ENCODE measurements around the gene PCDHGB4. TPM values are rescaled to one million over a fixed set of nuclear protein-coding genes. Genes with fewer than 3 reads are reported as not detected.

PCDHGB4 gene
- total and polyA plus RNA-seq, 2 of the 8 experiments (the other 6 are each of a cell fraction or from before 2014, with no cell fraction given), result 8.0 to 9.1 TPM

GRCh38 chr5:141351591-141351990 is 35.9 kb upstream of the PCDHGB4 start (continued):
- no peak for TF ChIP-seq CHD7 (IDR thresholded peaks at IDR 0.05; ENCODE audit: insufficient replicate concordance, low read length)
- no peak for TF ChIP-seq CREB1 (IDR thresholded peaks at IDR 0.05)
- no peak for TF ChIP-seq E2F6 (IDR thresholded peaks at IDR 0.05)
- TF ChIP-seq BACH1 (IDR thresholded peaks at IDR 0.05; ENCODE audit: low read length), result no peak
- TF ChIP-seq TAF1 (IDR thresholded peaks at IDR 0.05; ENCODE audit: low read depth, low read length), result no peak
- TF ChIP-seq ASH2L (IDR thresholded peaks at IDR 0.05; ENCODE audit: low read length), result no peak
- TF ChIP-seq MAX (IDR thresholded peaks at IDR 0.05), result no peak
- no peak for TF ChIP-seq POLR2A (IDR thresholded peaks at IDR 0.05; ENCODE audit: control extremely low read depth in 1 of 2, low read depth in 2 of 2, low read length in 2 of 2)
- TF ChIP-seq KDM1A (IDR thresholded peaks at IDR 0.05; ENCODE audit: borderline replicate concordance, low read length), result no peak

Measured in H1 (cell line).